Hematopoietic multipotent progenitor cell treated with erythropoietin and hydrocortisone succinate and interleukin-3 and kit ligand, for 8 days (in vitro differentiated cells): ENCODE results near the gene TBCD.

Experiments
- DNase-seq: peaks from one replicate; pipeline ENCODE4 v3.0.0-alpha.2; 2015

TBCD gene

GRCh38 chr17:82927661-82928601 is 176.1 kb downstream of the TBCD start:
- DNase-seq = no peak

GRCh38 chr17:82929011-82929622 is 177.3 kb downstream of the TBCD start:
- DNase-seq = no peak

GRCh38 chr17:82929676-82930042 is 177.8 kb downstream of the TBCD start:
- DNase-seq = no peak

GRCh38 chr17:82930043-82930923 is 178.4 kb downstream of the TBCD start:
- no peak for DNase-seq

GRCh38 chr17:82930924-82931698 is 179.2 kb downstream of the TBCD start:
- DNase-seq = no peak

GRCh38 chr17:82931699-82932517 is 180.0 kb downstream of the TBCD start:
- DNase-seq = no peak

GRCh38 chr17:82932518-82933310 is 180.8 kb downstream of the TBCD start:
- DNase-seq = no peak

- no peak for DNase-seq
Observed at GRCh38 chr17:82933911-82934310, 182.0 kb downstream of the TBCD start.

- no peak for DNase-seq
Observed at GRCh38 chr17:82935966-82936767, 184.3 kb downstream of the TBCD start.

GRCh38 chr17:82936768-82937171 is 184.9 kb downstream of the TBCD start:
- no peak for DNase-seq

GRCh38 chr17:82937411-82938371 is 185.8 kb downstream of the TBCD start:
- no peak for DNase-seq

GRCh38 chr17:82938486-82938872 is 186.6 kb downstream of the TBCD start:
- DNase-seq = no peak

GRCh38 chr17:82938873-82939620 is 187.2 kb downstream of the TBCD start:
- DNase-seq = no peak

GRCh38 chr17:82939621-82940135 is 187.8 kb downstream of the TBCD start:
- DNase-seq = no peak

GRCh38 chr17:82940226-82941020 is 188.6 kb downstream of the TBCD start:
- DNase-seq = no peak
